ENCODE data around the gene RIOK1.
"Not testable (repeated sequence)": the region's sequence is repeated elsewhere in the genome, so short reads cannot be mapped to it uniquely, and the experiment has no call there.

Gene RIOK1

GRCh38 chr6:7442467-7442866 lies 52.9 kb downstream of the RIOK1 start:
- DNase-seq, result no peak

- DNase-seq, result no peak
These were observed 55.5 kb downstream of the RIOK1 start for GRCh38 chr6:7445101-7445500.

- no peak for DNase-seq
These were observed 56.4 kb downstream of the RIOK1 start for GRCh38 chr6:7445885-7446461.

- no peak for DNase-seq
These were observed 57.2 kb downstream of the RIOK1 start for GRCh38 chr6:7446619-7447325.

GRCh38 chr6:7448232-7448631 lies 58.6 kb downstream of the RIOK1 start:
- DNase-seq, result no peak

GRCh38 chr6:7449018-7449417 lies 59.4 kb downstream of the RIOK1 start:
- DNase-seq, result no peak

GRCh38 chr6:7451326-7451725 lies 61.7 kb downstream of the RIOK1 start:
- no peak for DNase-seq

GRCh38 chr6:7452898-7453297 lies 63.3 kb downstream of the RIOK1 start:
- DNase-seq, result no peak

GRCh38 chr6:7454696-7455358 lies 65.2 kb downstream of the RIOK1 start:
- DNase-seq, result no peak

- not testable (repeated sequence) for DNase-seq
These were observed 66.7 kb downstream of the RIOK1 start for GRCh38 chr6:7456302-7456701.

- DNase-seq, result no peak
These were observed 71.8 kb downstream of the RIOK1 start for GRCh38 chr6:7461416-7461815.

- no peak for DNase-seq
These were observed 74.2 kb downstream of the RIOK1 start for GRCh38 chr6:7463785-7464184.

GRCh38 chr6:7467007-7467897 lies 77.6 kb downstream of the RIOK1 start:
- no peak for DNase-seq

All from OCI-M1 (cell line).